GM19328 (cell line): ENCODE measurements around the gene ERH.

Experiments
- ATAC-seq: cut with Tn5 transposase; IDR thresholded peaks from one replicate; pipeline ENCODE4 v1.9.1; 2021; ENCODE audit warnings: mild to moderate bottlenecking, moderate library complexity; ENCODE audit not compliant: unreplicated experiment

Gene ERH

GRCh38 chr14:69331206-69331605 is 66.9 kb downstream of the ERH start:
- no peak for ATAC-seq
